HG03095 (cell line): ENCODE results near the gene LAT.
A peak's percentile ranks its signal among the peaks of the same experiment; 100 is the strongest.
"Not testable (repeated sequence)": the region's sequence is repeated elsewhere in the genome, so short reads cannot be mapped to it uniquely, and the experiment has no call there.

Experiments
- ATAC-seq: cut with Tn5 transposase; IDR thresholded peaks from one replicate; pipeline ENCODE4 v1.9.1; 2021; ENCODE audit warnings: moderate library complexity; ENCODE audit not compliant: unreplicated experiment

Gene LAT

GRCh38 chr16:28984619-28985135 lies at the start of gene LAT:
Gene LAT (plus strand): TSS chr16:28985052. CDS start chr16:28985418, 366 bp downstream.
- ATAC-seq: no peak

GRCh38 chr16:28935346-28935745 lies 49.5 kb upstream of the LAT start:
- no peak for ATAC-seq

- ATAC-seq: no peak
Measured at GRCh38 chr16:28935924-28936783, 48.7 kb upstream of the LAT start.

- no peak for ATAC-seq
Measured at GRCh38 chr16:28936784-28937155, 48.1 kb upstream of the LAT start.

GRCh38 chr16:28937222-28937876 lies 47.5 kb upstream of the LAT start:
- ATAC-seq: no peak

GRCh38 chr16:28938721-28939120 lies 46.1 kb upstream of the LAT start:
- no peak for ATAC-seq

- not testable (repeated sequence) for ATAC-seq
Measured at GRCh38 chr16:28939825-28940224, 45.0 kb upstream of the LAT start.

GRCh38 chr16:28943281-28943680 lies 41.6 kb upstream of the LAT start:
- no peak for ATAC-seq

GRCh38 chr16:28946681-28947080 lies 38.2 kb upstream of the LAT start:
- ATAC-seq: no peak

- peak; percentile 90 for ATAC-seq
Measured at GRCh38 chr16:28950648-28951409, 34.0 kb upstream of the LAT start, which contains the start of gene NFATC2IP. Gene NFATC2IP (plus strand): TSS chr16:28950937. CDS start chr16:28951012, 75 bp downstream.

GRCh38 chr16:28951410-28951943 lies 33.4 kb upstream of the LAT start:
- no peak for ATAC-seq

GRCh38 chr16:28958216-28958615 lies 26.6 kb upstream of the LAT start:
- no peak for ATAC-seq

GRCh38 chr16:28958836-28959235 lies 26.0 kb upstream of the LAT start:
- no peak for ATAC-seq

- ATAC-seq: no peak
Measured at GRCh38 chr16:28964072-28964471, 20.8 kb upstream of the LAT start.

GRCh38 chr16:28964496-28964895 lies 20.4 kb upstream of the LAT start:
- no peak for ATAC-seq

- ATAC-seq: no peak
Measured at GRCh38 chr16:28967156-28967555, 17.7 kb upstream of the LAT start.

GRCh38 chr16:28969696-28970095 lies 15.2 kb upstream of the LAT start:
- not testable (repeated sequence) for ATAC-seq

GRCh38 chr16:28974007-28974436 lies 10.8 kb upstream of the LAT start:
- peak; percentile 15 for ATAC-seq

GRCh38 chr16:28974437-28975157 lies 10.3 kb upstream of the LAT start, which contains the start of gene SPNS1:
Gene SPNS1 (plus strand): TSS chr16:28974778. CDS start chr16:28975152, 374 bp downstream.
- ATAC-seq: peak; percentile 75

GRCh38 chr16:28975158-28975599 lies 9.7 kb upstream of the LAT start:
- ATAC-seq: no peak
